Measurements from ENCODE around the gene ZFYVE27.

The ZFYVE27 gene

GRCh38 chr10:97714401-97715258, 22.3 kb upstream of the ZFYVE27 start:
- no peak for DNase-seq (ENCODE audit: low read depth in 2 of 2)

GRCh38 chr10:97715259-97715874, 21.6 kb upstream of the ZFYVE27 start:
- DNase-seq (ENCODE audit: low read depth in 2 of 2), result no peak

DNA sequence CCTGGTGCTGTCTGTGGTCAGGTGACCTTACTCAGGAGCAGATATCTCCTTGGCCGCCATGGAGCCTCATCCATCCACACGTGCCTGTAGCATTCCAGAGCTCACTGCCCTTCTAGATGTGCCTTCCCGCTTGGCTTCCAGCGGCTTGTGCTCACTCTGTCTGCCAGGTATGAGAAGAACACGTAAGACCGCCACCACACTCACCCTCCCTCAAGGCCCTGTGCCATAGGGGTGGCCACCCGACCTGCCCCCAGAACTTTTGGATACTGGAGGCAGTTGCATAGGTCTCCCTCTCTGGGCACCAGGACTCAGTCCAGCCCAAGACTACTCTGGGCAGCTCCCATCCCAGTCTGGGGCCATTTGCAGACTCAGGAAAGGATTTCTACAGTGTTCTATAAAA, 19.3 kb upstream of the ZFYVE27 start:
- DNase-seq (ENCODE audit: low read depth in 2 of 2), result no peak

DNA sequence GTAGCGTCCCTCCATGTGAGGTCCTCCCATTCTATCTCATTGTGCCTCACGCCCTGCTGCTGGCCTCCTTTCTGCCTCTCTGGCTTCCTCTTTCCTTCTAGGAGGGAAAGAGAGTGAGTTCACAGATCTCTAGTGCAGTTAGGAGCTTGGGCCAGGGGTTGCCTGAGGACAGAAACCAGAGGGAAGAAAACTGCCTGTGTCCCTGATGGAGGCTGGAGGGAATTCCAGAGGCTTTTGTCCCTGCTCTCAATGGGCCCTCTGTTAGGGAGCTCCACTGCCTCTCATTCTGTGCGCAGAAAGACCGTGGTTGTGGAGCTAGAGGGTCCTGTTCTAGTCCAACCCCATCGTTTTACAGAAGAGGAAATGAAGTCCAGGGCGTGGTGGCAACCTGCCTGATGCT, 18.8 kb upstream of the ZFYVE27 start:
- DNase-seq (ENCODE audit: low read depth in 2 of 2), result no peak

DNA sequence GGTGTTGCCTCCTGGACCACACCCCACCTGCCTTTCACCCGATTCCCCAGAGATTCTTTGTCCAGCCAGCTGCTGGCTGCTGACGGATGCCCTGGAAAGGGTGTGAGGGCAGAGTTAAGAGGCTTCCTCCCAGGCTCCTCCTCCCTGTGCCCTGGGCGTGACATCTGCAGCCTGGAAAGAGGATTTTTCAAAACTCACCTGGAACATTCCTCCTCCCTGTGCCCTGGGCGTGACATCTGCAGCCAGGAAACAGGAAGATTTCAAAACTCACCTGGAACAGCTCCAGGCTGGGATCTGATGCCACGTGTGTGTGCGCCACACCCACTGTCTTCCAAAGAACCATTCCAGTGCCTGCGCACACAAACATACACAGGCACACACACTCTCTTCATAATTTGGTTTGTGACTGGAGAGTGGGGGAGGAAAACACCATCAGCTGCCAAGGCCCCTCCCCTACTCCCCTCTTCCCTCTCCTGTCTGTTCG, 18.2 kb upstream of the ZFYVE27 start:
- no peak for DNase-seq (ENCODE audit: low read depth in 2 of 2)

DNA sequence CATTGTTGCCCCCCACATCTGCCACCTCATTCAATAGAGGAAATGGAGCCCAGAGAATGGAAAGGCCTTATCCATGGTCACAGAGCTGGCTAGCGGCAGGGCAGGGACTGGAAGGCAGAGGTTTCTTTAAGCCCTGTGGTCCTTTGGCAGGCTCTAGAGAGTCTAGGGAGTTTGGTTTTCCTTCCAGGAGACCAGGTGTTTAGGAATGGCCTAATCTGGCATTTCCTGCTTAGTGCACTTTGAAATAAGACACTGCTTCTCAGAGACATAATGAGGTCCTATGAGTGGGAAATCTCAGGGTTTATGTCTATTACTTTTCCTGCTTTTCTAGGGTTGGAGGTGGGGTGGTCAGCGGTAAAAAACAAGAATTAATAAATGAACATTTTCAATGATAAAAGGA, 17.3 kb upstream of the ZFYVE27 start:
- DNase-seq (ENCODE audit: low read depth in 2 of 2), result no peak

GRCh38 chr10:97721871-97722780, 14.8 kb upstream of the ZFYVE27 start:
- DNase-seq (ENCODE audit: low read depth in 2 of 2), result no peak

- DNase-seq (ENCODE audit: low read depth in 2 of 2), result no peak
Measured at GRCh38 chr10:97723001-97723400, 13.9 kb upstream of the ZFYVE27 start.

- DNase-seq (ENCODE audit: low read depth in 2 of 2), result no peak
Measured at GRCh38 chr10:97724341-97724941, 12.5 kb upstream of the ZFYVE27 start.

DNA sequence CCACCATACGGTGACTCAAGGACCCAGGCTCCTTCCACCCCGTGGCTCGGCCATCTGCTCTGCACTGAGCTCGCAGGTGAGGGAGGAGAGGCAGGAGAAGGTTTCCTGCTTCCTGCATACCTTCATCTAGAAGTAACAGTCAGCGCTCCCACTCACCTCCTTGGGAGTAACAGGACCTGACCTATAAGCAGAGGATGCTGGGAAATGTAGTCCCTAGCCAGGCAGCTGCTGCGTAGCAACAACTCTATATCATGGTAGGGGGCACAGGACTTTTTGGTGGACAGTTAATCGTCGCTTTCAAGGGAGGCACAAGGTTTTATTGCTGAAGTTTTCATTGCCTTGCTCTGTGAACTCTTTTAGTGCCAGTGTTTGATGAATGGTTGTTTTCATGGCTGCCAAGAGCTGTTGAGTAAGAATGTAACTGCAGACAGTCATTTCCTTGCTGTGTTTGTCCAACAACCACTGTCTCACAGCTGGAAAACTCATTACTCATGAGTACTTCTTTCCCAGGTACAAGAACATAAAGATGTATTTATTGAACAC, 10.2 kb upstream of the ZFYVE27 start:
- DNase-seq (ENCODE audit: low read depth in 2 of 2), result no peak

- no peak for DNase-seq (ENCODE audit: low read depth in 2 of 2)
Measured at GRCh38 chr10:97729014-97729413, 7.9 kb upstream of the ZFYVE27 start.

GRCh38 chr10:97731346-97732051, 5.4 kb upstream of the ZFYVE27 start:
- DNase-seq (ENCODE audit: low read depth in 2 of 2), result no peak

GRCh38 chr10:97732052-97732359, 4.9 kb upstream of the ZFYVE27 start:
- DNase-seq (ENCODE audit: low read depth in 2 of 2), result no peak

- DNase-seq (ENCODE audit: low read depth in 2 of 2), result no peak
Measured at GRCh38 chr10:97733256-97733655, 3.7 kb upstream of the ZFYVE27 start.

DNA sequence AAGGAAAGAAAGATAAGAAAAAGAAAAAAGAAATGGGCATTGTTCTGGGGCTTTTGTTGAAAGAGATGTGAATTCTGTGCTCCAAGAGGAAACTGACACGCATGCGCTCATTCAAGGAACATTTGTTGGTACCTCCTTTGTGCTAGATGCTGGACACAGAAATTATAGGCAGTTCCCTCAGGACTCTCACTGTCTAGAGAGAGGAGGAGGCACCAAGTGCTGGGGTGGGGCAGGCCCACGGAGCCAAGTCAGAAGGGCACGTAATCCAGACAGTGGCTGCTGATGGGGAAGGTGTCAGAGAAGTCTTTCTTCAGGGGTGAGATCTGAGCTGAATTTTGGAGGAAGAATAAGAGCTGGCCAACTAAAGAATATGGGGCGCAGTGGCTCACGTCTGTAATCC, 2.9 kb upstream of the ZFYVE27 start:
- no peak for DNase-seq (ENCODE audit: low read depth in 2 of 2)

DNA sequence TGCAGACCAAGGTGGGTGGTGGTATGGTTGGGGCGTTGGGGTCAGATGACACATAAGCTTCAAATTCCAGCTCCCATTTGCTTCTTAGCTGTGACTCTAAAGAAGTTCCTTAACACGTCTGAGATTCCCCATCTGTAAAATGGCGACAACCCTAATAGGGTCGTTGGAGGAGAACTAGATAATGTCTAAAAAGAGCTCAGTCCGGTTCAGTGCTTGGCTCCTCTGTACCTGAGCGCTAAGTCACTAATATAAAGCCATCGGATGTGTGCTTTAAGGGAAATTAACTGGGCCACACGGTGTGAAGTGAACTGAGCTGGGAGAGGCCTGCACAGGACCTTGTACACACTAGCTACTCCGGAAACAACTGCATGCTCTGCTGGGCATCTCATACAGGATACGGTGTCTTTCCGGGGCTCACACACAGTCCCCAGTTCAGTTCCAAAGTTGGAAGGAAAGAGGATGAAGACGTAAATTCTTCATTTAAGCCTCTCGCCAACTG, 476 bp upstream of the ZFYVE27 start:
- DNase-seq (ENCODE audit: low read depth in 2 of 2), result no peak

GRCh38 chr10:97737770-97738265, 890 bp downstream of the ZFYVE27 start:
- DNase-seq (ENCODE audit: low read depth in 2 of 2), result no peak

DNA sequence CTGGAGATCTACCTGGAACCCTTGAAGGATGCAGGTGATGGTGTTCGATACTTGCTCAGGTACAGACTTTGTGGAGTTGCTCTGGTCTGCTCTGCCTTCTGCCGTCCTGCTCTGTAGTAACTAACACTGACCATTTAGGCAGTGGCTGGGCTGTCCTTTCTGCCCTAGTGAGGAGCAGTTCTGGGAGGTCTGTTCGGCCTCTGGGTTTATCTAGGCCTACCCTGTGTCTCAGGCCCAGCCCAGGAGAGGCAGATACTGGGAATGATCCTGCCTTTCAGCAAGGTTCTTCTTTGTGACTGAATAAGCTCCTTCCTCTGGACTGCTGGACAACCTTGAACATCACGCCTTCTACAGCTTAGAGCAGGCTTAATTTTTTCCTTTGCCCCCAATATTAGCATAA, 1.7 kb downstream of the ZFYVE27 start:
- DNase-seq (ENCODE audit: low read depth in 2 of 2), result no peak

- no peak for DNase-seq (ENCODE audit: low read depth in 2 of 2)
Measured at GRCh38 chr10:97740613-97741012, 3.7 kb downstream of the ZFYVE27 start.

DNA sequence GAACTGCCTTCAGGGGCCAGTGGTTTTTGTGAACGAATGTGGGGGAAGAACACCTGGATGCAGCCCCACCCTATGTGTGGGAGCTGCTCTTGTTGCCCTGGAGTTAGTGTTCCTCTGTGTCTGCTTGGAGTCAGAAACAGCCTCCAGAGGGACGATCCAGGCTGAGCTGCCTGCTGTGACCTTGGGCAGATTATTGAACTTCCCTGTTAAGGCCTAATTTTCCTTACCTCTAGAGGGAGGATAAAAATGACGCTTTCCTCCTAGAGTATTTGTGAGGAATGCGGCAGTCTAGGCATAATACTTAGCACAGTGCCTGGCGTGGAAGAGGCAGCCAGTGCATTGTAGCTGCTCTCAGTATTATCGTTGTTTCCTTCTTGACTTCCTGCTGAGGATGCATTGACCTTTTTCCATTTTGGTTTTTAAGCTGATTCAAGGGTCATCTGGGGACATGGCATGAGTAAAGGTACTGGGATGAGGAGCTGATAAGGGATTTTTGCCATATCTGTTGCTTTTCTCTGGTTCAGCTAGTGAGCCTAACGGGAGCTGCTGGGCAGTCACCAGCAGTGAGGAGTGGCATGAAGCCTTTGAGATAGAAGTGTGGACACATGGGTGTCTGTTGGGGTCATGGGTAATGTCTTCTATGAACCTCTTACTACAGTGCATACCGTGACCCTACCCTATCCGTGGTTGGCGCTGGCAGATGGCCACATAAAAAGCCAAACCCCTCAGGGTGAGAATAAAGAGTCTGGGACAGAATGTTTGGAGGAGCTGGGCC, 6.4 kb downstream of the ZFYVE27 start:
- no peak for DNase-seq (ENCODE audit: low read depth in 2 of 2)
